Measurements from ENCODE around the gene GAB3. TPM values are rescaled to one million over a fixed set of nuclear protein-coding genes. Genes with fewer than 3 reads are reported as not detected.

The GAB3 gene, protein sequence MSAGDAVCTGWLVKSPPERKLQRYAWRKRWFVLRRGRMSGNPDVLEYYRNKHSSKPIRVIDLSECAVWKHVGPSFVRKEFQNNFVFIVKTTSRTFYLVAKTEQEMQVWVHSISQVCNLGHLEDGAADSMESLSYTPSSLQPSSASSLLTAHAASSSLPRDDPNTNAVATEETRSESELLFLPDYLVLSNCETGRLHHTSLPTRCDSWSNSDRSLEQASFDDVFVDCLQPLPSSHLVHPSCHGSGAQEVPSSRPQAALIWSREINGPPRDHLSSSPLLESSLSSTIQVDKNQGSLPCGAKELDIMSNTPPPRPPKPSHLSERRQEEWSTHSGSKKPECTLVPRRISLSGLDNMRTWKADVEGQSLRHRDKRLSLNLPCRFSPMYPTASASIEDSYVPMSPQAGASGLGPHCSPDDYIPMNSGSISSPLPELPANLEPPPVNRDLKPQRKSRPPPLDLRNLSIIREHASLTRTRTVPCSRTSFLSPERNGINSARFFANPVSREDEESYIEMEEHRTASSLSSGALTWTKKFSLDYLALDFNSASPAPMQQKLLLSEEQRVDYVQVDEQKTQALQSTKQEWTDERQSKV
- 10 to 100 TPM; 20.0 to 26.6 TPM for total RNA-seq

DNA sequence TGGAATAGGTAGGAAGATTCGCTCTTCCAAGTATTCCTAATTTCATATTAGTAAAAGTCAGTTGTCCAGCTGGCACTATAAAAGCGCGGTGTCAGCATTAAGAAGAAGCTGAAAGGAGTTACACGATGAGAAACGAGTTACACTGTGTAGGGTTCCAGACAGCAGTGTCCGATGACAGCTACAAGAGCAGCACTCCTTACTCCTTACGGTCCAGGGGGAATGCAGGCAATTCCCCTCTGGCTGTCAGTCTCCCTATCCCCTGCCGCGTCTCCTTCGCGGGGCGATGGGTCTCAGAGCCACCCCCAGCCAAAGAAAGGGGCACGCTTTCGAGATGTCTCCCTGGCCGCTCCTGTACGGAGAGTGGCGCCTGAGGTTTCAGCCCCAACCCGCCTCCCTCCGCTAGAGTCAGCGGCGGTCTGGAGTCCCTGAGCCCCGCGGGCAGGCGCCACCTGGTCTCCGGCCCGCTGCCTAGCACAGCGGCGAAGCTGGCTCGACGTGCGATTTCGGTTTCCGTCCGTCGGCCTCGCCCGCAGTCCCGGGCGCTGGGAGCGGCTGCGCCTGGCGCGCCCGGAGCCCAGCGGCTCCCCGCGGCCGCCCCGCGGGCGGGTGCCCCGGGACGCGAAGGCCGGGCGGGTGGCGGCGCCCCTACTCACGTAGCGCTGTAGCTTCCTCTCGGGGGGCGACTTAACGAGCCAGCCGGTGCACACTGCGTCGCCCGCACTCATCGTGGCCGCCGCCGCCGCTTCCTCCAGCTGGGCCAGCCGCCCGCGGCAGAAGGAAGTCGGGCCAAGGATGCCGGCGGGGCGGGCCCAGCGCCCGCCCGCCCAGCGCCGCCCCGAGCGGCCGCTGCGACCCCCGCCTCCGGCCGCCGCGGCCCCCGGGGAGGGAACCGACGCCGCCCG lies at the start of gene GAB3:
TSS of gene GAB3 (minus strand) at position 777 of the 902 bp plus-strand sequence. CDS start at position 725, 52 bp downstream.
- Mint-ChIP-seq H3K4me1 (peaks cover 34% of the 10 kb centered on the region), H3K4me3 (peak within 1 kb of the TSS; percentile 84), H3K9me3 (ENCODE audit: low read depth) (no peaks in the 10 kb centered on the region), H3K36me3 (peaks cover 11% of the 10 kb centered on the region), H3K27ac (peak within 1 kb of the TSS; percentile 73), H3K27me3 (peaks cover 2% of the 10 kb centered on the region)
- CTCF ChIA-PET: interaction anchor here (0.8 to 6.9 kb wide), 8 partner anchors 13 to 89 kb away, joined by 3 to 93 read pairs (median 23); partner anchors contain the start of gene DKC1
- peak; percentile 73 for ATAC-seq
- peak; percentile 62 for DNase-seq

DNA sequence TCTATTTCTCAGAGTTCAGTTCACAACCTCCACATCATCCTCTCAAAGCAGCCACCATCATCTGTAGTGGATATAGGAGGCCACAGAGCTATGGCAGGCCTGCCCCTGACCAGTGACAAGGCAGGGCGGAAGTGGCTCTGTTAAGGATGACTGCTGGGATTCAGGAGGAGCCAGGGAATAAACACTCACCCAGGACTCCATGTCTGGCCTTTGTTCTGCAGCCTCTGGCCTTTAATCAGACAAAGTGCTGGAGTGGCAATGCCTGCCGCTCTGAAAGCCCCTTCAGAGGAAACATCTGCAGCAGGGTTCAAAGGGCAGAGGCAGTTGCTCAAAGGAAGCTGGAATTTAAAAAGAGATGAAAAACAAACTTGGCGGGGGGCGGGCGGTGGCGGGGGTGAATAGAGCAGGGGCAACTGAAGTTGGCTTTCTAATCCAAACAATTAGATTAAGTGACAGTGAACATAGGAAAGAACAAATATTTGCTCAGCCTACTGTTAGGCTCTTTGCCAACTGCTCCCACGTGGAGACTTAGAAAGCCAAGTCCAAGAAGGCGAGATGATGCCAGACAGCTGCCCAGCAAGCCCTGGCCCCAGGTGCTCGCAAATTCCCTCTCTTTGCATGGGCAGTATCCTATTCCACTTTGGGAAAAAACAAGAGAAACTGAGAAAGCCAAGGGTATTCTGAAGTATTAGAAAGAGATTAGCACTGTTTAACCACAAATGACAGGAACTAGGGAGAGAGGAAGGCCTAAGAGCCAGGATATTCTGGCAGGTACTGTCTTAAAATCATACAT lies 48.9 kb upstream of the GAB3 start:
- Mint-ChIP-seq H3K4me1 (peaks cover 65% of the 10 kb centered on the region), H3K36me3 (peaks cover 13% of the 10 kb centered on the region), H3K9me3 (ENCODE audit: low read depth) (no peaks in the 10 kb centered on the region), H3K27ac (peak overlapping the region; percentile 86), H3K27me3 (no peaks in the 10 kb centered on the region), H3K4me3 (no peak overlapping the region)
- CTCF ChIA-PET: interaction anchor here (0.9 to 1.5 kb wide), 2 partner anchors 10 to 36 kb away, joined by 3 to 5 read pairs; no protein-coding TSS in a partner anchor
- ATAC-seq: no peak
- DNase-seq: no peak

DNA sequence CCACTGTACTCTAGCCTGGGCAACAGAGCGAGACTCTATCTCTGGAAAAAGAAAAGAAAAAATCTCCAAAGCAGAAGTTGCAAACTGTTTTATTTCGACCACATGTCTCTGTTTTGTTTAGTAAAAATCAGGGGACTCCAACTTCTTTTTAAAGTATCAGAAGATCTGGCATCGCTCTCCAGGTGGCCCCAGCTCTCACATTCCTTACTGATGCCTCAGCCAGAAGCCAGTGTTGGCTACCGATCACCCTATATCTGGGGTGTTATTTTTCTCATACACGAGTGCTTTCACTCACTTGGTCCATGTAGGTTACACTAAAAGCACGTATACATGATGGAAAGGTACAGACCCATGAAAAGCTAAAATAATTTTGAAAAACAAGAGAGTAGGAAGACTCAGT lies 46.1 kb upstream of the GAB3 start:
- H3K27ac Mint-ChIP-seq: no peak overlapping the region
- H3K4me1 Mint-ChIP-seq: peaks cover 40% of the 10 kb centered on the region
- H3K4me3 Mint-ChIP-seq: no peak overlapping the region
- H3K27me3 Mint-ChIP-seq: no peaks in the 10 kb centered on the region
- H3K36me3 Mint-ChIP-seq: peaks cover 14% of the 10 kb centered on the region
- ATAC-seq (no peak), DNase-seq (no peak)
- no peaks in the 10 kb centered on the region for H3K9me3 Mint-ChIP-seq (ENCODE audit: low read depth)
- CTCF ChIA-PET: interaction anchor here (1.0 kb wide), 1 partner anchor 8 kb away, joined by 3 read pairs; the partner anchor contains the start of gene MPP1

DNA sequence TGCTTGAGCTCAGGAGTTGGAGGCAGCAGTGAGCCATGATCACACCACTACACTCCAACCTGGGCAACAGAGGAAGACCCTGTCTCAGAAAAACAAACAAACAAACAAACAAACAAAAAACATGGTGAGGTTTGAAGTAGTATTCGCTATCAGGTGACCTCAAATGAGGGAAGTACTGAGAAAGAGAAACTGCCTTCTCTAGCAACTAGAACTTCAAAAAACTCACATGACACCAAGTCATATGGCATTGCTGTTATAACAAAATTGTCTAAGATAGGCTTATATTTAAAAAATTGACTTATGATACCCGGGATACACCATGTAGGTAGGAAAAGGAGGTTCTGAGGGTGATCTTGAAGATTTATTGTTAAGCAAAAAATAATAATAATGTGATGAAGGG lies 44.1 kb upstream of the GAB3 start:
- Mint-ChIP-seq H3K4me1 (peaks cover 24% of the 10 kb centered on the region), H3K9me3 (ENCODE audit: low read depth) (no peaks in the 10 kb centered on the region), H3K27me3 (no peaks in the 10 kb centered on the region), H3K27ac (no peak overlapping the region), H3K36me3 (peaks cover 21% of the 10 kb centered on the region), H3K4me3 (no peak overlapping the region)
- CTCF ChIA-PET: no interaction called here
- ATAC-seq (no peak), DNase-seq (no peak)

DNA sequence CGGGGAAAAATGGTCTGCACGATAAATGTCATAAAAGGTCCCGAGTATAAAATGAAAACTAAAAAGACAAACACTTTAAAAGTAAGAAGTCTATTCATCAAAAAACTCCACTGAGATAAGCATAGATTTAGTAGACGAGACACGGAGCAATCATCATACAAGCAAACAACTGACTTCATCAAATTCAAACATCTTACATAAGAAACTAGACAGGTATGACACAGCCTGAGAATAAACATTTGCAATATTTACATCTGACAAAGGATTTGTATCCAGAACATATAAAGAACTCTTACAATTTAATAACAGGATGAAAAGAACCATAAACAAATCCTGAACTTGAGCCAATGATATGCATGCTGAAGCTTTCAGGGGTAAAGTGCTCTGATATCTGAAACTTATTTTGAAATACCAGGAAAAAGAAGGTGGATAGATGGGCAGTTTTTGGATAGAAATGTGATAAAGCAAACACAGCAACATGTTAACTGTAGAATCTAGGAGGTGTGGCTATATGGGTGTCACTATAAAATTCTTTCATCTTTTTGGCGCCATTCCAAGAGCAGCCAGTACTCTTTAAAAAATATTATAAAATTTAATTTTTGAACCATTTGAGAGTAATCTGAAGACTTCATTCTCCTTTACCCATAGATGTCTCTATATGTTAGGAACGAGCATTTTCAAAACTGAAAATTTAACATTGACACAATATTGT lies 42.4 kb upstream of the GAB3 start:
- Mint-ChIP-seq H3K27me3 (no peaks in the 10 kb centered on the region), H3K4me1 (peaks cover 8% of the 10 kb centered on the region), H3K27ac (no peak overlapping the region), H3K9me3 (ENCODE audit: low read depth) (no peaks in the 10 kb centered on the region), H3K36me3 (peaks cover 24% of the 10 kb centered on the region), H3K4me3 (no peak overlapping the region)
- DNase-seq (no peak), ATAC-seq (no peak)
- CTCF ChIA-PET: no interaction called here

DNA sequence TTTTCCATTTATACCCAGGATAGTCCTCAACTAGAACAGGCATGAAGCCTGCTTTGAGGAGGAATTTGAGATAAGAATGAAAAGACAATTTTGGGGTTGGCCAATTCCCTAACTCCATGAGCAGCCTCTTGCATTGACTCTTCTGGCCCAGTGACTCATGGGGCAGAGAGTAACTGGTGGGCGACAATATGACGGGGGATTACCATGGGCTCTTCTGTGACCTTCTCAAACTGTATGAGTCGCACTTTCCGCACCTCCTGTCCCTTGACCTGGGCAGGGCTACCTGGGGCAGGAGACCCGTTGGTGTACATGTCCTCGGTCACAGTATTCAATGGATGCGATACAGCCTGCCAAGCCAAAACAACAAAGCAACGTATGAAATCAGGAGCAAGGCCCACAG lies 41.1 kb upstream of the GAB3 start:
- ATAC-seq (no peak), DNase-seq (no peak)
- Mint-ChIP-seq H3K4me1 (peaks cover 4% of the 10 kb centered on the region), H3K4me3 (no peak overlapping the region), H3K27me3 (no peaks in the 10 kb centered on the region), H3K9me3 (ENCODE audit: low read depth) (no peaks in the 10 kb centered on the region), H3K27ac (no peak overlapping the region), H3K36me3 (peaks cover 28% of the 10 kb centered on the region)
- CTCF ChIA-PET: no interaction called here

DNA sequence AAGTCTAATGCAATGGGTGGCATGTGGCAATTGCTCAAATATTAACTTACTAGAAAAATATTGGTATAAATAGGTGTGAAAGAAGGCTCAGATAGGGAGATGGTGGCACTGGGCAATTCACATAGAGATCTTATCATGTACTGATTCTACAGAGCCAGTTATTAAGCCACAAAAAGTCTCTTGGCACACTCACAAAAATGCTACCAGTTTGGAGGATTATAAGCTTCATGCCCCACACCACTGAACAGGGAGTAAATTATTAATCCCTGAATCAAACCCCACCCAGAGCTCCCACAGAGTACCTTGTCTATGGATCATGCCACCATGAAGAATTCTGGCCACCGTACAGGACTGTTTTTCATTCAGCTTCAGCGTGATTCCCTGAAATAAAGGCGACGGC lies 40.6 kb upstream of the GAB3 start:
- no peak overlapping the region for H3K27ac Mint-ChIP-seq
- CTCF ChIA-PET: no interaction called here
- H3K27me3 Mint-ChIP-seq: no peaks in the 10 kb centered on the region
- H3K9me3 Mint-ChIP-seq (ENCODE audit: low read depth): no peaks in the 10 kb centered on the region
- ATAC-seq: no peak
- H3K4me1 Mint-ChIP-seq: peaks cover 2% of the 10 kb centered on the region
- no peak overlapping the region for H3K4me3 Mint-ChIP-seq
- peaks cover 27% of the 10 kb centered on the region for H3K36me3 Mint-ChIP-seq
- DNase-seq: no peak

DNA sequence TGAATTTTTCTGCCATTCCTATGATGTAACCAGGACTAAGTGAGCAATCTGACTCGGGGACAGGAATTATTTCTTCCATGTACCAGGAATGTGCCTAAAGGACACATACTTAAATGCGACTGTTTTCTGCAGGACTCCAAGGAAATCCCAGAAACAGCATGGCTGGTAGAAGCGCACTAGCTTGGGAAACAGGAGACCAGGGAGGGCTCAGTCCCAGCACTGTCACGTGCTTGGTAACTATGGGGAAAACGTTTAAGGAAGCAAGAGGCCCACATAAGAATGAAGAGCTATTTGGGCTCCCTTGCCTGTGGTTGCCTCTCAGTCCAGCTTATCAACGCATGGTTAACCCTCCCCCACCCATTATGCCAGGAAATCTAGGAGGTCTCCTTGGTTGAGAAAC lies 34.8 kb upstream of the GAB3 start:
- peaks cover 44% of the 10 kb centered on the region for H3K36me3 Mint-ChIP-seq
- CTCF ChIA-PET: no interaction called here
- H3K9me3 Mint-ChIP-seq (ENCODE audit: low read depth): no peaks in the 10 kb centered on the region
- no peaks in the 10 kb centered on the region for H3K27me3 Mint-ChIP-seq
- DNase-seq (no peak), ATAC-seq (no peak)
- H3K4me3 Mint-ChIP-seq: no peak overlapping the region
- H3K4me1 Mint-ChIP-seq: peaks cover 29% of the 10 kb centered on the region
- no peak overlapping the region for H3K27ac Mint-ChIP-seq

DNA sequence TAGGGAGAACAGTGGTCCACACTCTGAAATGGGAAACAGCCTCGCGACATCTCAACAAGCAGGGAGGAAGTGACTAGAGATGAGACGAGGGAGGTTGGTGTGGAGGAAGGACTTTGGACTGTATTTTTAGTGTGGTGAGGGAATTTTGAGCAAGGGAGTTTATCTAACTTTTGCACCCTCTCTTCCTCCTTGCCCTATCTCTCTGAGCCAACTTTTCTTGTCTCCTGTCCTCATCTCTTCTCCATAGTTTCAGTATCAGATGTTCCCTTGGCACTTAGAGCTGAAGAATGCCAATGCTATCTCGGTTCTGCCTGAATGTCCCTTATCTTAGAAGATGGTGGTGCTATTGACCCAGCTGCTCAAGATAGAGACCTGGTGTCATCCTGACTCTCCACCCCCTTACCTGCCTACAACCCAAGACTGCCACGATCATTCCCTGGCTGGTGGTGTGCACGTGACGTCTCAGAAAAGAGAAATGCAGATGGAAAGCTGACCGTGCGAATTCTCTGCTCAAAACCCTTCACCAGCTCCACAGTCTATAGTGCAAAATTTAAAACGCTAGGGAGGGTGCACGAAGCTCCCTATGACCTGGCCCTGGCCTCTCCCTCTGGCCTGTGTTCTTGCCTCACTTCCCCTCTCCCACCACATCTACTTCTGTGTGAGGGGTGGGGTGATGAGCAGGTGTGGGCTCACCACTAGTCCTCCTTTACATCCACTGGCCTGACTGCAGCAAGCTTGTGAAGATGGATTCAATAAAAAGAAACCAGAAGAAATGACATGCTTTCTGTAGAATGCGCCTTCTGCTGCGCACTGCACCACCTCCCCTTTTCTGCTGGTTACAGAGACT lies 33.5 kb upstream of the GAB3 start:
- no peak overlapping the region for H3K4me3 Mint-ChIP-seq
- CTCF ChIA-PET: interaction anchor here (0.7 kb wide), 1 partner anchor 27 kb away, joined by 3 read pairs; no protein-coding TSS in a partner anchor
- no peaks in the 10 kb centered on the region for H3K9me3 Mint-ChIP-seq (ENCODE audit: low read depth)
- no peak overlapping the region for H3K27ac Mint-ChIP-seq
- DNase-seq (no peak), ATAC-seq (no peak)
- H3K27me3 Mint-ChIP-seq: no peaks in the 10 kb centered on the region
- peaks cover 39% of the 10 kb centered on the region for H3K36me3 Mint-ChIP-seq
- peaks cover 29% of the 10 kb centered on the region for H3K4me1 Mint-ChIP-seq

DNA sequence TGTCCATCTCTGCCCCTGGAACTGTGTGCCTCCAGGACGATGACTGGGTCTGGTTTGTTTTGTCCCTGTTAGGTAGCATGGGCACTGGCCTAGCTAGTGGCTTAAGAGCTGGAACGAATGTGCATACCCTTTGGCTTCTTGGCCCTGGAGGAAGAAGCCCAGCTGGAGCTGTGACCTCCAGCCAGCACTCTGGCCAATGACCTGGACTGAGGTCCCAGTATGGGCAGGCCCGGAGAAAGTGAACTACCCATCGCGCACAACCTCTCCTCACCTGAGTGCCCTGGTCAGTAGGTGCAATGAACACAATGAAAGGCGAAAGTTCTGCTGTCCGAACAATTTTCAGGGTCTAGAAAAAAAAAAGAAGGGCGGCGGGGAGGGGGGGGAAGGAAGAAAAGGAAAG lies 30.1 kb upstream of the GAB3 start:
- CTCF ChIA-PET: interaction anchor here (1.5 kb wide), 1 partner anchor 18 kb away, joined by 4 read pairs; the partner anchor contains the start of gene DKC1
- DNase-seq: no peak
- Mint-ChIP-seq H3K4me3 (no peak overlapping the region), H3K36me3 (peaks cover 38% of the 10 kb centered on the region), H3K27me3 (no peaks in the 10 kb centered on the region), H3K27ac (no peak overlapping the region), H3K4me1 (peaks cover 26% of the 10 kb centered on the region), H3K9me3 (ENCODE audit: low read depth) (no peaks in the 10 kb centered on the region)
- ATAC-seq: no peak

DNA sequence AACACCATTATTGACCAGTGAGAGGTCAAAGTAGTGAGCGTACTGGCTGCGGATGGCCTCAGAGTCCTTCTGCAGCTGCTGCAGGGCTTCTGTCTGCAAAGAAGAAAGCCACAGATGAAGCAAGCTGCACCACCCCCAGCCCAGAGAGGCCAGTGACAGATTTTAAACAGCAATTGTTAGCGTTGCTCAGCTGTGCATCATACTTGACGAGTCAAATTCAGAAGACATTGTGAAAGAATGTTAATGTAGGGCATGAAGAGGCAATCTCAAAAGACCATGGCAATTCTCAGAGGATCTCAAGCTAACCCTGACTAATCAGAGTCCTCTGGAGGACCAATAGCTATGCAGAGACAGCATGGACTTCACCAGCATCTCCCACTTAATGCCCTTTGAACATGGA lies 28.4 kb upstream of the GAB3 start:
- Mint-ChIP-seq H3K4me1 (peaks cover 23% of the 10 kb centered on the region), H3K36me3 (peaks cover 42% of the 10 kb centered on the region), H3K27ac (no peak overlapping the region), H3K4me3 (no peak overlapping the region), H3K27me3 (no peaks in the 10 kb centered on the region), H3K9me3 (ENCODE audit: low read depth) (no peaks in the 10 kb centered on the region)
- ATAC-seq (no peak), DNase-seq (no peak)
- CTCF ChIA-PET: no interaction called here

Data from activated CD8-positive, alpha-beta memory T cell treated with anti-CD3 and anti-CD28 coated beads, Interleukin-2, amount 10 ng/mL, durations not matched to agents 7 days and 5 days (primary cell).